Brain microvascular endothelial cell (primary cell): ENCODE measurements around the gene CHAC1.

Experiments
- DNase-seq: peaks from one replicate; pipeline ENCODE4 v3.0.0-alpha.2; 2020
- H3K27ac ChIP-seq: fragments of 250-450 bp; sonication (Bioruptor Pico); 2 replicates; pipeline ENCODE4 v1.5.1; 2020; ENCODE audit warnings: mild to moderate bottlenecking, moderate library complexity
- H3K27me3 ChIP-seq: fragments of 250-450 bp; sonication (Bioruptor Pico); replicated peaks from 2 replicates; pipeline ENCODE4 v1.5.1; 2020; ENCODE audit warnings: mild to moderate bottlenecking
- H3K36me3 ChIP-seq: fragments of 250-450 bp; sonication (Bioruptor Pico); replicated peaks from 2 replicates; pipeline ENCODE4 v1.5.1; 2020; ENCODE audit warnings: mild to moderate bottlenecking
- H3K4me3 ChIP-seq: 2 replicates; pipeline ENCODE4 v1.5.1; 2011; ENCODE audit warnings: low read depth, mild to moderate bottlenecking, control low read depth, low read length, moderate library complexity
- CTCF ChIP-seq: IDR thresholded peaks from 2 replicates; pipeline ENCODE4 v1.5.1; 2011; ENCODE audit warnings: low read depth, mild to moderate bottlenecking, moderate library complexity, low read length, control low read depth, inconsistent platforms; ENCODE audit errors: missing control alignments
- in situ Hi-C: cut with HindIII; loops from 2 replicates; pipeline ENCODE4 v1.10.0; 2017; ENCODE audit warnings: low sequenced_read_pairs, low pct_ligation_motif_present

Gene CHAC1

GRCh38 chr15:40942337-40942854 lies 10.9 kb upstream of the CHAC1 start:
- Histone ChIP-seq H3K27ac (no peak overlapping the region), H3K27me3 (no peaks in the 10 kb centered on the region), H3K4me3 (peak overlapping the region; percentile 60), H3K36me3 (no peaks in the 10 kb centered on the region)
- no peak for DNase-seq
- no peak for TF ChIP-seq CTCF
- in situ Hi-C loops = no loop called here

GRCh38 chr15:40942878-40943277 lies 10.4 kb upstream of the CHAC1 start:
- TF ChIP-seq CTCF = no peak
- in situ Hi-C loops = no loop called here
- DNase-seq = no peak
- Histone ChIP-seq H3K36me3 (no peaks in the 10 kb centered on the region), H3K4me3 (no peak overlapping the region), H3K27ac (no peak overlapping the region), H3K27me3 (no peaks in the 10 kb centered on the region)

GRCh38 chr15:40943764-40944365 lies 9.4 kb upstream of the CHAC1 start:
- no peaks in the 10 kb centered on the region for H3K27me3 ChIP-seq
- no peak overlapping the region for H3K4me3 ChIP-seq
- in situ Hi-C loops = no loop called here
- TF ChIP-seq CTCF = no peak
- no peak overlapping the region for H3K27ac ChIP-seq
- no peak for DNase-seq
- no peaks in the 10 kb centered on the region for H3K36me3 ChIP-seq

GRCh38 chr15:40944510-40945296 lies 8.6 kb upstream of the CHAC1 start:
- no peak for DNase-seq
- Histone ChIP-seq H3K27ac (no peak overlapping the region), H3K36me3 (no peaks in the 10 kb centered on the region), H3K4me3 (no peak overlapping the region), H3K27me3 (no peaks in the 10 kb centered on the region)
- TF ChIP-seq CTCF = no peak
- in situ Hi-C loops = no loop called here

- in situ Hi-C loops = no loop called here
- no peak overlapping the region for H3K4me3 ChIP-seq
- H3K27ac ChIP-seq = no peak overlapping the region
These were observed 4.4 kb upstream of the CHAC1 start for GRCh38 chr15:40948706-40949473.

More at GRCh38 chr15:40948706-40949473, 4.4 kb upstream of the CHAC1 start:
- no peak for DNase-seq
- Histone ChIP-seq H3K36me3 (no peaks in the 10 kb centered on the region), H3K27me3 (no peaks in the 10 kb centered on the region)
- no peak for TF ChIP-seq CTCF
